SK-N-SH (cell line): Measurements from ENCODE around the gene UNC13D.

Experiments used
- ELF1 ChIP-seq: IDR thresholded peaks from 2 replicates; pipeline ENCODE4 v1.4.0; 2012
- POLR2AphosphoS5 ChIP-seq: IDR thresholded peaks from 2 replicates; pipeline ENCODE4 v1.6.1; 2012; ENCODE audit warnings: low read depth, low read length
- TF ChIP-seq, protein P1 (sequence below): fragments of 150-350 bp; IDR thresholded peaks from 2 replicates; pipeline ENCODE4 v1.6.1; 2017; ENCODE audit warnings: antibody characterized with exemption, low read length, low read depth, borderline replicate concordance

- TF ChIP-seq ELF1 (no peak), POLR2AphosphoS5 (no peak)
- TF ChIP-seq, protein P1, sequence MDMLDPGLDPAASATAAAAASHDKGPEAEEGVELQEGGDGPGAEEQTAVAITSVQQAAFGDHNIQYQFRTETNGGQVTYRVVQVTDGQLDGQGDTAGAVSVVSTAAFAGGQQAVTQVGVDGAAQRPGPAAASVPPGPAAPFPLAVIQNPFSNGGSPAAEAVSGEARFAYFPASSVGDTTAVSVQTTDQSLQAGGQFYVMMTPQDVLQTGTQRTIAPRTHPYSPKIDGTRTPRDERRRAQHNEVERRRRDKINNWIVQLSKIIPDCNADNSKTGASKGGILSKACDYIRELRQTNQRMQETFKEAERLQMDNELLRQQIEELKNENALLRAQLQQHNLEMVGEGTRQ, result no peak
Measured at GRCh38 chr17:75878174-75878998, 34.2 kb upstream of the UNC13D start, which contains the start of gene TRIM47.
